Gastrocnemius medialis (tissue), 4 donors: ENCODE data around the gene NHERF2. TPM values are rescaled to one million over a fixed set of nuclear protein-coding genes. Genes with fewer than 3 reads are reported as not detected.

Source experiments
- ATAC-seq, 2 donors: fragments of 150-250 bp; one replicate each; pipeline ENCODE4 v1.9.1; 2016
- DNase-seq, 2 donors: peaks; one replicate each; pipeline ENCODE4 v3.0.0-alpha.2; 2019
- H3K27ac ChIP-seq, 4 donors: fragments of 200-600 bp; sonication (generic); 1 replicate in 1 of 4; 2 replicates in 3 of 4; pipeline ENCODE4 v1.5.1; 2016 to 2018; ENCODE audit warnings: mild to moderate bottlenecking in 2 of 4, moderate library complexity in 1 of 4
- H3K27me3 ChIP-seq, 3 donors: fragments of 200-600 bp; sonication (generic) in 2 of 3; 1 replicate in 1 of 3; 2 replicates in 2 of 3; pipeline versions ENCODE4 v1.5.1 to v1.6.0; 2016 to 2019; ENCODE audit warnings: mild to moderate bottlenecking in 1 of 3, moderate library complexity in 1 of 3
- H3K36me3 ChIP-seq, 2 donors: fragments of 200-600 bp; sonication (generic) in 1 of 2; one replicate each; pipeline ENCODE4 v1.5.1; 2017 to 2018
- H3K4me1 ChIP-seq, 2 donors: fragments of 200-600 bp; sonication (generic) in 1 of 2; one replicate each; pipeline ENCODE4 v1.5.1; 2016 to 2017; ENCODE audit warnings: mild to moderate bottlenecking in 2 of 2
- H3K4me3 ChIP-seq, 4 donors: fragments of 200-600 bp; sonication (generic) in 3 of 4; 1 replicate in 1 of 4; 2 replicates in 3 of 4; pipeline ENCODE4 v1.5.1; 2016 to 2019; ENCODE audit warnings: mild to moderate bottlenecking in 2 of 4
- H3K9me3 ChIP-seq, 3 donors: fragments of 200-600 bp; sonication (generic) in 2 of 3; 1 replicate in 1 of 3; 2 replicates in 2 of 3; pipeline ENCODE4 v1.5.1; 2016 to 2019
- POLR2A ChIP-seq, 2 donors: fragments of 450-650 bp; IDR thresholded peaks; one replicate each; pipeline ENCODE4 v1.6.1; 2017; ENCODE audit warnings: antibody characterized with exemption in 2 of 2, mild to moderate bottlenecking in 2 of 2, moderate library complexity in 2 of 2
- in situ Hi-C, 4 donors: fragments of 200-750 bp; cut with MboI; loops; one replicate each; pipeline versions ENCODE4 v1.15.0 to v1.8.0; 2017; ENCODE audit warnings: low sequenced_read_pairs in 4 of 4
- intact Hi-C: fragments of 100-400 bp; cut with DNase I; formaldehyde crosslinking; loops from one replicate; pipeline ENCODE4 v1.15.1; 2023; ENCODE audit warnings: low total_unique reads
- total RNA-seq, 4 donors: library from RNA; depleted of rRNA; stranded (reverse); fragments of >200 nt; gene quantifications; one replicate each; pipeline versions ENCODE4 v1.1.0 to v1.2.3, GENCODE V29; 2016
- TF ChIP-seq, protein P1 (sequence below), 5 experiments: fragments of 450-650 bp in 3 of 5; fragments of 200-600 bp in 2 of 5; sonication (generic) in 2 of 5; IDR thresholded peaks in 4 of 5; conservative IDR thresholded peaks in 1 of 5; 1 replicate in 4 of 5; 2 replicates in 1 of 5; pipeline ENCODE4 v1.5.1; 2016 to 2019; ENCODE audit warnings: antibody characterized with exemption in 5 of 5, mild to moderate bottlenecking in 3 of 5, moderate library complexity in 3 of 5

NHERF2 gene
- total RNA-seq, 4 donors from 2014 or later, result 51.6 to 86.9 (median 74.4) TPM

DNA sequence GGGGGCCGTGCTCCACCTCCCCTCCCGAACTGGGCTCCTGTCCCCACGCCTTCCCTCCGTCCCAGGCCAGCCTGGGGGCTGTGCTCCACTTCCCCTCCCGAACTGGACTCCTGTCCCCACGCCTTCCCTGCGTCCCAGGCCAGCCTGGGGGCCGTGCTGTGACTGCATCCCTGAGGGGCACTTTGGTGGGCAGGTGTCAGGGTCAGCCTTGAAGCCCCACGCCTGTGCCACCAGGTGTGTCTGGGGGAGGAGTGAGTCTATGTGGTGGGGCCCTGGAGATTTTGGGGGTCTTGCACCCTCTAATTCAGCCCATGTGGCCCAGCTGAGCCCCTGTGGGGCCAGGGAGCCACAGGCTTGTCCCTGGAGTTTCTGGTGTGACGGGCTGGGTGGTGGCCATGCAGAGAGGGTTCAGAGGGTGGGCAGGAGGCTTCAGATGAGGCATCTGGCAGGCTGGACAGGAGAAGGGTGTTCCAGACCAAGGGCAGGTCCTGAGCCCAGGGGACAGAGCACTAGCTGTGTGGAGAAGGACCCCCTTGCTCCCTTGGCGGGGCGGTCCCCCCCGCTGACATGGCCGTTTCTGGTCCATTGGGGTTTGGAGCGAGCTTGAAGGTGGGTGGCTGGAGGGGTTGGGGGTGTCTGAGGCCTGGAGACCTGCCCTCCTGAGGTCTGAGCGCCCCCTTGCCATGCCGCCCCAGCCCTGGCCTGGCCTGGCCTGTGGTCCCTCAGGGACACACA lies 8.2 kb downstream of the NHERF2 start:
- intact Hi-C loops, result no loop called here
- H3K4me3 ChIP-seq, result peak overlapping the region; percentile 38 to 62 (median 45)

DNA sequence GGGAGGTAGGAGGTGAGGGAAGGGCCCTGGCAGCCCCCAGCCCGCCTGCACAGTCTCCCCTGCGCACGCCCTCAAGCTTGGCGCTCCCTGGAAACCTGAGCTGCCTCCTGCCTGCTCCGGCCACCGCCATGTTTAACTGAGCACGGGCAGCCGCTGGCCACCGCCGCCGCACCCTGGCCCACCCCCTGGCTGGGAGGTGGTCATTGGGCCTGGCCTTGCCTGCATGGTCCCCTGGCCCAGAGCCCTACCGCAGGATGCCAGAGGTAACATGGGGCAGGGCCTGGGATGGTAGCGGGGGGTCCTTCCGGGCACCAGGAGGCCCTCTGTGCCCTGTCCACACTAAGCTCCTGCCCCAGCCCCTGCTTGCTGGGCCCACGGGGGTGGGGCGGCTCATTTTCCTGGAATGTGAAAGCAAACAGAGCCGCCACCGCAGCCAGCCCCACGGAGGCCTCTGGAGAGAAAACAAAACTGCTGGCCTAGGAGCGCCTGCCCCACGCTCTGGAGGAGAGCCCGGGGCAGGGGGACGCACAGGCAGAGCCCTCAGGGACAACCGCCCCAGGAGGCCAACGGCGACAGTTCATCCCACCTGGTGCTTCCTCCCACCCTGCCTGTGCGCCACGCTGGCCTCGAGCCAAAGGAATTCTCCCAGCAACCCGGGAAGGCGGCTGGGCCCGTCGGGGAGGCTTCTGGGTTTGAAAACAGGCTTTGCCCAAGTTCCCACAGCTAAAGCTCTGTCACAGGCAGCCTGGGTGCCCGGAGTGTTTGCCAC lies 8.9 kb downstream of the NHERF2 start:
- peak overlapping the region; percentile 67 to 84 (median 76) for H3K27ac ChIP-seq
- no peaks in the 10 kb centered on the region for H3K27me3 ChIP-seq
- ATAC-seq, result no peak
- H3K4me1 ChIP-seq, result peaks cover 16 to 50% of the 10 kb centered on the region in 2 donors
- no peak for DNase-seq
- H3K9me3 ChIP-seq, result no peaks in the 10 kb centered on the region
- H3K36me3 ChIP-seq, result no peaks in the 10 kb centered on the region
- peak overlapping the region; percentile 38 to 62 (median 45) for H3K4me3 ChIP-seq
- intact Hi-C loops (no loop called here), in situ Hi-C loops (no loop called here)
- no peak for TF ChIP-seq POLR2A (IDR thresholded peaks at IDR 0.05)
- TF ChIP-seq, protein P1, sequence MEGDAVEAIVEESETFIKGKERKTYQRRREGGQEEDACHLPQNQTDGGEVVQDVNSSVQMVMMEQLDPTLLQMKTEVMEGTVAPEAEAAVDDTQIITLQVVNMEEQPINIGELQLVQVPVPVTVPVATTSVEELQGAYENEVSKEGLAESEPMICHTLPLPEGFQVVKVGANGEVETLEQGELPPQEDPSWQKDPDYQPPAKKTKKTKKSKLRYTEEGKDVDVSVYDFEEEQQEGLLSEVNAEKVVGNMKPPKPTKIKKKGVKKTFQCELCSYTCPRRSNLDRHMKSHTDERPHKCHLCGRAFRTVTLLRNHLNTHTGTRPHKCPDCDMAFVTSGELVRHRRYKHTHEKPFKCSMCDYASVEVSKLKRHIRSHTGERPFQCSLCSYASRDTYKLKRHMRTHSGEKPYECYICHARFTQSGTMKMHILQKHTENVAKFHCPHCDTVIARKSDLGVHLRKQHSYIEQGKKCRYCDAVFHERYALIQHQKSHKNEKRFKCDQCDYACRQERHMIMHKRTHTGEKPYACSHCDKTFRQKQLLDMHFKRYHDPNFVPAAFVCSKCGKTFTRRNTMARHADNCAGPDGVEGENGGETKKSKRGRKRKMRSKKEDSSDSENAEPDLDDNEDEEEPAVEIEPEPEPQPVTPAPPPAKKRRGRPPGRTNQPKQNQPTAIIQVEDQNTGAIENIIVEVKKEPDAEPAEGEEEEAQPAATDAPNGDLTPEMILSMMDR (IDR thresholded peaks at IDR 0.05 in 4 of 5, conservative IDR thresholded peaks at IDR 0.05 in 1 of 5), result no peak

More for the DNA sequence above, 8.2 kb downstream of the NHERF2 start:
- DNase-seq (no peak), ATAC-seq (no peak)
- H3K4me1 ChIP-seq, result peaks cover 8 to 42% of the 10 kb centered on the region in 2 donors
- TF ChIP-seq POLR2A (IDR thresholded peaks at IDR 0.05), result no peak
- TF ChIP-seq, protein P1 (IDR thresholded peaks at IDR 0.05 in 4 of 5, conservative IDR thresholded peaks at IDR 0.05 in 1 of 5), result no peak
- H3K9me3 ChIP-seq, result no peaks in the 10 kb centered on the region
- H3K36me3 ChIP-seq, result no peaks in the 10 kb centered on the region
- in situ Hi-C loops, result no loop called here
- H3K27ac ChIP-seq, result peak overlapping the region; percentile 67 to 84 (median 76)
- no peaks in the 10 kb centered on the region for H3K27me3 ChIP-seq

DNA sequence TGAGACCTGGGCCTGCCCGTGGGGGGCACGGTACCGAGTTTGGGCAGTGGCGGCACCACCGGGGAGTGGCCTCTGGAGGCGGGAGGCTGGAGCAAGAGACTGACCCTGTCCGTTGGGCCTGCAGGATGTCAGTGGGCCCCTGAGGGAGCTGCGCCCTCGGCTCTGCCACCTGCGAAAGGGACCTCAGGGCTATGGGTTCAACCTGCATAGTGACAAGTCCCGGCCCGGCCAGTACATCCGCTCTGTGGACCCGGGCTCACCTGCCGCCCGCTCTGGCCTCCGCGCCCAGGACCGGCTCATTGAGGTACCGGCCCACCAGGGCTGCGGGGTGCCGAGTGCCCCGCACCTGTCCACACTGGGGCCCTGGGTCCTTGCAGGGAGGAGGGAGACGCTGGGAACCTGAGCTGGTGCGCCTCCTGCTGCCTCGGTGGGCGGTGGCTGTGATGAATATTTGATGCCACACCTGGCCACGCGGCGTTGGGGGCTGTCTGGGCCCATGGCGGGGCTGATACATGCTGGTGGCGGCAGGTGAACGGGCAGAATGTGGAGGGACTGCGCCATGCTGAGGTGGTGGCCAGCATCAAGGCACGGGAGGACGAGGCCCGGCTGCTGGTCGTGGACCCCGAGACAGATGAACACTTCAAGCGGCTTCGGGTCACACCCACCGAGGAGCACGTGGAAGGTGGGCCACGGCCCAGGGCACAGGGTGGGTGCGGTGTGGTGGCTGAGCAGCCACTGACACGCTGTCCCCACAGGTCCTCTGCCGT lies 9.7 kb downstream of the NHERF2 start:
- H3K4me3 ChIP-seq, result peak overlapping the region; percentile 38 to 62 (median 45)

DNA sequence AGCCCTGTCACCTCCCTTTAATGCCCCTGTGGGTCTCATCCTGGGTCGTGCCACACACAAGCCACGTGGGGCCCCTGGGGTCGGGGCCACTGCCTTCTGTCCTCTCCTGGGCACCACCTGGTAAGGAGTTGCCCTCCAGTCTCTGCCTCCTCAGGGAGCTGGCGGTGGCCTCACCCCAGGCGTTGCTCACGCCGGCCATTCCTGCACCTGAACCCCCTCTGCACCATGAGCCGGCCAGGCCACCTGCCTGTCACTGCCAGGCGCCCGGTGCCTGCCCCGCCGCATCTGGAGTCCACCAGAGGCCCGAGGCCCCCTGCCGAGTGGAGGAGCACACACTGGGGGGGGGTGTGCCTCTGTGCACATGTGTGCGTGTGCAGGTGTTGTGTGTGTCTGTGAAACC lies 10.4 kb downstream of the NHERF2 start:
- DNase-seq (no peak), ATAC-seq (no peak)
- in situ Hi-C loops (no loop called here), intact Hi-C loops (no loop called here)
- peaks cover 29 to 53% of the 10 kb centered on the region in 2 donors for H3K4me1 ChIP-seq
- H3K27ac ChIP-seq, result peak overlapping the region; percentile 67 to 84 (median 76)
- peak overlapping the region; percentile 5 to 62 (median 39) for H3K4me3 ChIP-seq
- no peaks in the 10 kb centered on the region for H3K36me3 ChIP-seq
- no peaks in the 10 kb centered on the region for H3K9me3 ChIP-seq
- TF ChIP-seq, protein P1 (IDR thresholded peaks at IDR 0.05 in 4 of 5, conservative IDR thresholded peaks at IDR 0.05 in 1 of 5), result no peak
- TF ChIP-seq POLR2A (IDR thresholded peaks at IDR 0.05), result no peak
- no peaks in the 10 kb centered on the region for H3K27me3 ChIP-seq

More for the DNA sequence above, 9.7 kb downstream of the NHERF2 start:
- ATAC-seq (no peak), DNase-seq (no peak)
- intact Hi-C loops (no loop called here), in situ Hi-C loops (no loop called here)
- Histone ChIP-seq H3K4me1 (peaks cover 24 to 57% of the 10 kb centered on the region in 2 donors), H3K27ac (peak overlapping the region; percentile 67 to 84 (median 76)), H3K27me3 (no peaks in the 10 kb centered on the region), H3K9me3 (no peaks in the 10 kb centered on the region), H3K36me3 (no peaks in the 10 kb centered on the region)
- TF ChIP-seq, protein P1 (IDR thresholded peaks at IDR 0.05 in 4 of 5, conservative IDR thresholded peaks at IDR 0.05 in 1 of 5), result no peak
- no peak for TF ChIP-seq POLR2A (IDR thresholded peaks at IDR 0.05)
